Measurements from ENCODE around the gene TRIP12.

The TRIP12 gene

GRCh38 chr2:229896857-229897256 lies 25.0 kb downstream of the TRIP12 start:
- no peak for TF ChIP-seq CTCF (IDR thresholded peaks at IDR 0.05; ENCODE audit: low read depth, low read length)
- in situ Hi-C loops (cut with HindIII; ENCODE audit: low sequenced_read_pairs) = no loop called here
- H3K4me3 ChIP-seq (ENCODE audit: low read depth, low read length) = no peak overlapping the region
- DNase-seq (ENCODE audit: low read depth, low spot score) = no peak

- no peak overlapping the region for H3K4me3 ChIP-seq (ENCODE audit: low read depth, low read length)
- no peak for TF ChIP-seq CTCF (IDR thresholded peaks at IDR 0.05; ENCODE audit: low read depth, low read length)
- DNase-seq (ENCODE audit: low read depth, low spot score) = no peak
- in situ Hi-C loops (cut with HindIII; ENCODE audit: low sequenced_read_pairs) = no loop called here
Measured at GRCh38 chr2:229889023-229889422, 32.8 kb downstream of the TRIP12 start.

- no peak overlapping the region for H3K4me3 ChIP-seq (ENCODE audit: low read depth, low read length)
- no peak for TF ChIP-seq CTCF (IDR thresholded peaks at IDR 0.05; ENCODE audit: low read depth, low read length)
- in situ Hi-C loops (cut with HindIII; ENCODE audit: low sequenced_read_pairs) = no loop called here
- no peak for DNase-seq (ENCODE audit: low read depth, low spot score)
Measured at GRCh38 chr2:229888031-229888430, 33.8 kb downstream of the TRIP12 start.

- no peak for DNase-seq (ENCODE audit: low read depth, low spot score)
- in situ Hi-C loops (cut with HindIII; ENCODE audit: low sequenced_read_pairs) = no loop called here
- no peak for TF ChIP-seq CTCF (IDR thresholded peaks at IDR 0.05; ENCODE audit: low read depth, low read length)
- no peak overlapping the region for H3K4me3 ChIP-seq (ENCODE audit: low read depth, low read length)
Measured at GRCh38 chr2:229887441-229887840, 34.4 kb downstream of the TRIP12 start.

- no peak overlapping the region for H3K4me3 ChIP-seq (ENCODE audit: low read depth, low read length)
- in situ Hi-C loops (cut with HindIII; ENCODE audit: low sequenced_read_pairs) = no loop called here
- TF ChIP-seq CTCF (IDR thresholded peaks at IDR 0.05; ENCODE audit: low read depth, low read length) = no peak
- no peak for DNase-seq (ENCODE audit: low read depth, low spot score)
Measured at GRCh38 chr2:229884775-229885699, 36.8 kb downstream of the TRIP12 start.

- no peak for TF ChIP-seq CTCF (IDR thresholded peaks at IDR 0.05; ENCODE audit: low read depth, low read length)
- in situ Hi-C loops (cut with HindIII; ENCODE audit: low sequenced_read_pairs) = no loop called here
- no peak for DNase-seq (ENCODE audit: low read depth, low spot score)
- no peak overlapping the region for H3K4me3 ChIP-seq (ENCODE audit: low read depth, low read length)
Measured at GRCh38 chr2:229882583-229882982, 39.2 kb downstream of the TRIP12 start.

All from astrocyte of the spinal cord (primary cell).